ENCODE data around the gene PIGQ. TPM values are rescaled to one million over a fixed set of nuclear protein-coding genes. Genes with fewer than 3 reads are reported as not detected.

The PIGQ gene
- total RNA-seq, 1 donor from 2014 or later = 53.1 TPM

DNA sequence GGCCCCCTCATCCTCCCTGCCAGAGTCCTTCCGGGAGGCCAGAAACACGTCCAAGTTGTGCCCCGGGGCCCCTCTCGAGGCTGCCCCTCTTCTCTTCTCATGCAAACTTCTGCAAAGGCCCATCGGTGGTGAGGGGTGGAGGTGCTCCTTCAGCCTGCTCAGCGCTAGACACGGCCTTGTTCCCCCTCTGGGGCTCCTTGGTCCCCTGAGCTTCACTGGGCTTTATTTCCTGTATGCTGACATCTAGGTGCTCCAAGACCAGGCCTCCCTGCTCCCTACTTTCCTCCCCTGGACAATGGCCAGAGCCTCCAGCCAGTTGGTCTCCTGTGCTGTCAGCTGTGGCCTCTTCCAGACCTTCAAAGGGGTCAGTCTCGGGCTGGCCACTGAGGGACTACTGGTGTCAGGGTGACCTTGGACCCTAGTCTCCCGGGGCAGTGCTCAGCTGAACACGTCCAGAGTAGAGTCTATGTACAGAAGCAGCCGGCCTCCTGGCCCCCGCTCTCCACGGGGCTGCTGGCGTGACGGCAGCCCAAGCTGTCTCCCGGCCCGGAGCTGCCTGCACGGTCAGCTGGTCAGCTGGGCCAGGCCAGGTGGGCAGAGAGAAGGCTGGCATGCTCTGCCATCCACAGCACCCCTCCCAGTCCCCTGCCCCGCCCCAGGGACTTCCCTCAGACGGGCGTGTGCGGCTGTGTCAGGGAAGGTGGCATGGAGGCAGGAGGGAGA is 11.3 kb upstream of the PIGQ start:
- Mint-ChIP-seq H3K36me3 (ENCODE audit: low read depth) (peaks cover 3% of the 10 kb centered on the region), H3K27ac (no peak overlapping the region), H3K4me1 (peaks cover 2% of the 10 kb centered on the region), H3K9me3 (no peaks in the 10 kb centered on the region), H3K27me3 (peaks cover 10% of the 10 kb centered on the region), H3K4me3 (no peak overlapping the region)
- no peak for DNase-seq
- no peak for ATAC-seq (ENCODE audit: low read depth)
- intact Hi-C loops (cut with micrococcal nuclease) = no loop called here
- ChIA-PET CTCF (no interaction called here), POLR2A (no interaction called here)
- no peak for TF ChIP-seq CTCF (IDR thresholded peaks at IDR 0.05)

DNA sequence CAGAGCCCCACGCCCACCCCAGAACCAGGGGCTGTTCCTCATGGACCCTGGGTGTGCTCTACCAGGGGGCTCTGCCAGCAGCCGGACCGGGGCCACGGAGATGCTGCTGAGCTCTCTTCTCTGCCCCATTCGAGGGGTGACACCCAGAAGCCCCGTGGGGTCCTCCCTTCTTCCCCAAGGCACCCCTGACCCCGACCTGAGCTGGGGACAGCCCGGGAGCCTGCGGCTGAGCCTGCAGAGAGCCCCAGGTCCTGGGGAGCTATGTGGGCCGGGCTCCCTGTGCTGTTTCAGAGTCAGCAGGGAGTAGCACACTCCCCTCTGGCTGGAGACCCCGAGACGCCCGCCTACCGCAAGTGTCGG is 10.8 kb upstream of the PIGQ start:
- intact Hi-C loops (cut with micrococcal nuclease) = no loop called here
- Mint-ChIP-seq H3K27ac (no peak overlapping the region), H3K4me1 (peaks cover 2% of the 10 kb centered on the region), H3K9me3 (no peaks in the 10 kb centered on the region), H3K27me3 (peaks cover 10% of the 10 kb centered on the region), H3K36me3 (ENCODE audit: low read depth) (peaks cover 3% of the 10 kb centered on the region), H3K4me3 (no peak overlapping the region)
- POLR2A ChIA-PET = no interaction called here
- ATAC-seq (ENCODE audit: low read depth) = no peak
- CTCF ChIA-PET = no interaction called here
- TF ChIP-seq CTCF (IDR thresholded peaks at IDR 0.05) = no peak
- DNase-seq = no peak

DNA sequence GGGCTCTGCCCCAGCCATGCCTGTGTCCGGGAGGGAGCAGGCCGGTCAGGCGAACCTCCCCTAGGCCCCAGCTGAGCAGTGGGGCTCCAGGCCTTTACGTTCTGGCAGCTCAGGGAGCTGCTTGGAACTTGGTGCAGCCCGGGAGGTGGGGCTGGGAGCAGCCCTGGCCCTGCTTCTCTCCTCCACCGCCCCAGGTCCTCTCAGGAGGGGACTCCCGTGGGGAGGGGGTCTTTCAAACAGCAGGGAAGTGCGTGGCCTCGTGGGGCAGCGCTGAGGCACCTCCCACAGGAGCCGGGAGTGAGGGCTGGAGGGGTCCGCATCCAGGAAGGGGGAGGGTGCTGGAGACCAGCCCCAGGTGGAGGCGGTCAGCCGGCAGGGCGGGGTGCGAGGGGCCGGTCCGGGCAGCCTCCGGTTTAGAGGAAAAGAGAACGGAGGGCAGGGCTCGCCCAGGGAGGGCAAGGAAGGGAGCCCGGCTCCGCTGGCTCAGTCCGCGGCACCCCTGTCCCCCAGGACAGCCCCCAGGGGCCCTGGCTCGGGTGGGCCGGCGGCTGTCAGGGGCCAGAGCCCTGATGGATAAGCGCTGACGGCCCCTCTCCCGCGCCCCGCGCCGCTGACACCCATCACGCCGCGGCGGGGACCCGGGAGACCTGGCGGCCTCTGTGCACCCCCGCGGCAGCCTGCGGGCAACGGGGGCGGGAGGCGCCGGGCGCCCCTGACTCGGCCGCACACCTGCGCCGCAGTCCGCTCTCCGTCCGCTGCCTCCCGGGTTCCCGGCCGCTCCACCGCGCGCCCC is 10.2 kb upstream of the PIGQ start:
- Mint-ChIP-seq H3K36me3 (ENCODE audit: low read depth) (no peaks in the 10 kb centered on the region), H3K4me1 (peaks cover 2% of the 10 kb centered on the region), H3K27me3 (peaks cover 10% of the 10 kb centered on the region), H3K27ac (no peak overlapping the region), H3K4me3 (no peak overlapping the region), H3K9me3 (no peaks in the 10 kb centered on the region)
- ChIA-PET CTCF (no interaction called here), POLR2A (no interaction called here)
- TF ChIP-seq CTCF (IDR thresholded peaks at IDR 0.05) = no peak
- DNase-seq (no peak), ATAC-seq (ENCODE audit: low read depth) (no peak)
- intact Hi-C loops (cut with micrococcal nuclease) = no loop called here

GRCh38 chr16:560204-560700 is 9.5 kb upstream of the PIGQ start, which contains the start of gene PRR35:
TSS of gene PRR35 (plus strand) at chr16:560394. CDS start at chr16:563295, 2,901 bp downstream.
- H3K4me1 Mint-ChIP-seq = peaks cover 2% of the 10 kb centered on the region
- ATAC-seq (ENCODE audit: low read depth) = no peak
- TF ChIP-seq CTCF (IDR thresholded peaks at IDR 0.05) = no peak
- ChIA-PET CTCF (no interaction called here), POLR2A (no interaction called here)
- intact Hi-C loops (cut with micrococcal nuclease) = no loop called here
- no peak within 1 kb of the TSS for H3K4me3 Mint-ChIP-seq
- no peak within 1 kb of the TSS for H3K27ac Mint-ChIP-seq
- H3K27me3 Mint-ChIP-seq = peaks cover 10% of the 10 kb centered on the region
- H3K36me3 Mint-ChIP-seq (ENCODE audit: low read depth) = no peaks in the 10 kb centered on the region
- H3K9me3 Mint-ChIP-seq = no peaks in the 10 kb centered on the region
- DNase-seq = no peak

- intact Hi-C loops (cut with micrococcal nuclease) = no loop called here
- ChIA-PET POLR2A (no interaction called here), CTCF (no interaction called here)
- no peaks in the 10 kb centered on the region for H3K9me3 Mint-ChIP-seq
- no peak overlapping the region for H3K4me3 Mint-ChIP-seq
- H3K27ac Mint-ChIP-seq = no peak overlapping the region
- no peak for TF ChIP-seq CTCF (IDR thresholded peaks at IDR 0.05)
- no peaks in the 10 kb centered on the region for H3K36me3 Mint-ChIP-seq (ENCODE audit: low read depth)
- peaks cover 10% of the 10 kb centered on the region for H3K27me3 Mint-ChIP-seq
- DNase-seq = no peak
- H3K4me1 Mint-ChIP-seq = peaks cover 2% of the 10 kb centered on the region
- no peak for ATAC-seq (ENCODE audit: low read depth)
These were observed 8.9 kb upstream of the PIGQ start for GRCh38 chr16:560701-561412.
